Activated CD4-positive, alpha-beta T cell treated with anti-CD3 and anti-CD28 coated beads for 4 hours (primary cell): Measurements from ENCODE around the gene SLC11A2.
A peak's percentile ranks its signal among the peaks of the same experiment; 100 is the strongest.
"Not testable (repeated sequence)": the region's sequence is repeated elsewhere in the genome, so short reads cannot be mapped to it uniquely, and the experiment has no call there.

Experiments used
- DNase-seq, 2 donors: peaks; one replicate each; pipeline ENCODE4 v3.0.0-alpha.2; 2020

The SLC11A2 gene

GRCh38 chr12:50990147-50990727 lies 35.9 kb downstream of the SLC11A2 start:
- DNase-seq, result no peak

- DNase-seq, result no peak
Observed at GRCh38 chr12:50988871-50989270, 37.3 kb downstream of the SLC11A2 start.

GRCh38 chr12:50988051-50988450 lies 38.1 kb downstream of the SLC11A2 start:
- DNase-seq, result no peak

GRCh38 chr12:50986966-50987737 lies 39.0 kb downstream of the SLC11A2 start:
- DNase-seq, result peak in 1 of 2 donors; percentile 32

- DNase-seq, result peak in 1 of 2 donors; percentile 14
Observed at GRCh38 chr12:50985322-50985721, 40.9 kb downstream of the SLC11A2 start.

- no peak for DNase-seq
Observed at GRCh38 chr12:50984586-50985298, 41.4 kb downstream of the SLC11A2 start.

GRCh38 chr12:50981319-50982239 lies 44.6 kb downstream of the SLC11A2 start:
- DNase-seq, result no peak

- no peak for DNase-seq
Observed at GRCh38 chr12:50980545-50980944, 45.6 kb downstream of the SLC11A2 start.

- DNase-seq, result no peak
Observed at GRCh38 chr12:50979369-50980052, 46.7 kb downstream of the SLC11A2 start.

GRCh38 chr12:50971946-50972345 lies 54.2 kb downstream of the SLC11A2 start:
- DNase-seq, result no peak

GRCh38 chr12:50964432-50964831 lies 61.8 kb downstream of the SLC11A2 start:
- no peak for DNase-seq

- no peak for DNase-seq
Observed at GRCh38 chr12:50961708-50962107, 64.5 kb downstream of the SLC11A2 start.

- no peak for DNase-seq
Observed at GRCh38 chr12:50960130-50960529, 66.1 kb downstream of the SLC11A2 start.

GRCh38 chr12:50955697-50956096 lies 70.5 kb downstream of the SLC11A2 start:
- DNase-seq, result no peak

GRCh38 chr12:50955288-50955687 lies 70.9 kb downstream of the SLC11A2 start:
- no peak for DNase-seq

- DNase-seq, result not testable (repeated sequence)
Observed at GRCh38 chr12:50954789-50955188, 71.4 kb downstream of the SLC11A2 start.

GRCh38 chr12:50953047-50953446 lies 73.1 kb downstream of the SLC11A2 start:
- no peak for DNase-seq

GRCh38 chr12:50952510-50952909 lies 73.7 kb downstream of the SLC11A2 start, which contains the start of gene HIGD1C:
Gene HIGD1C, plus strand, starts transcription at chr12:50952544. Its CDS starts 1,455 bp downstream, at chr12:50953999.
- DNase-seq, result no peak

GRCh38 chr12:50951112-50951511 lies 75.1 kb downstream of the SLC11A2 start:
- no peak for DNase-seq

GRCh38 chr12:50949801-50950302 lies 76.3 kb downstream of the SLC11A2 start:
- DNase-seq, result no peak

GRCh38 chr12:50948798-50949197 lies 77.4 kb downstream of the SLC11A2 start:
- DNase-seq, result no peak
